LNCaP clone FGC (cell line): ENCODE measurements around the gene SOX5.
"Not testable (repeated sequence)": the region's sequence is repeated elsewhere in the genome, so short reads cannot be mapped to it uniquely, and the experiment has no call there.

Experiments
- DNase-seq: peaks from one replicate; pipeline ENCODE4 v3.0.0-alpha.2; 2011; ENCODE audit warnings: low read depth
- H3K4me3 ChIP-seq: 2 replicates; pipeline ENCODE4 v1.5.1; 2011; ENCODE audit warnings: mild to moderate bottlenecking, low read depth, low read length, control low read depth
- CTCF ChIP-seq: IDR thresholded peaks from 2 replicates; pipeline ENCODE4 v1.5.1; 2012; ENCODE audit warnings: mild to moderate bottlenecking; ENCODE audit not compliant: control insufficient read depth, insufficient read depth; ENCODE audit errors: extremely low read depth

SOX5 gene

GRCh38 chr12:23533265-23533664 is 416.2 kb downstream of the SOX5 start:
- H3K4me3 ChIP-seq: no peak overlapping the region
- no peak for TF ChIP-seq CTCF
- peak; percentile 59 for DNase-seq

- TF ChIP-seq CTCF: 0 out of 2 replicates have a peak, but pooled peaks have one; percentile 11
- DNase-seq: no peak
- H3K4me3 ChIP-seq: no peak overlapping the region
Observed at GRCh38 chr12:23528316-23528715, 421.2 kb downstream of the SOX5 start.

- TF ChIP-seq CTCF: no peak
- peak; percentile 71 for DNase-seq
- no peak overlapping the region for H3K4me3 ChIP-seq
Observed at GRCh38 chr12:23525450-23526072, 423.9 kb downstream of the SOX5 start.

GRCh38 chr12:23523339-23523738 is 426.1 kb downstream of the SOX5 start:
- no peak for DNase-seq
- H3K4me3 ChIP-seq: no peak overlapping the region
- TF ChIP-seq CTCF: no peak

- not testable (repeated sequence) for DNase-seq, H3K4me3 ChIP-seq
Observed at GRCh38 chr12:23519444-23519843, 430.0 kb downstream of the SOX5 start.

- not testable (repeated sequence) for DNase-seq, H3K4me3 ChIP-seq
Observed at GRCh38 chr12:23515785-23516184, 433.7 kb downstream of the SOX5 start.

GRCh38 chr12:23510484-23510883 is 439.0 kb downstream of the SOX5 start:
- DNase-seq: no peak
- TF ChIP-seq CTCF: no peak
- H3K4me3 ChIP-seq: no peak overlapping the region

GRCh38 chr12:23509832-23510231 is 439.6 kb downstream of the SOX5 start:
- DNase-seq, H3K4me3 ChIP-seq: not testable (repeated sequence)

- DNase-seq, H3K4me3 ChIP-seq: not testable (repeated sequence)
Observed at GRCh38 chr12:23507785-23508184, 441.7 kb downstream of the SOX5 start.

GRCh38 chr12:23505736-23506135 is 443.7 kb downstream of the SOX5 start:
- DNase-seq, H3K4me3 ChIP-seq: not testable (repeated sequence)
